HL-60 (cell line): ENCODE results near the gene REEP2.

ENCODE experiments used
- CTCF ChIP-seq: IDR thresholded peaks from one replicate; pipeline ENCODE4 v1.5.1; 2011; ENCODE audit warnings: low read length, control low read depth, inconsistent platforms; ENCODE audit not compliant: insufficient read depth
- GABPA ChIP-seq: IDR thresholded peaks from 2 replicates; pipeline ENCODE4 v1.6.1; 2012; ENCODE audit warnings: low read depth
- POLR2AphosphoS5 ChIP-seq: IDR thresholded peaks from 2 replicates; pipeline ENCODE4 v1.6.1; 2012; ENCODE audit warnings: low read depth
- REST ChIP-seq: IDR thresholded peaks from 2 replicates; pipeline ENCODE4 v1.6.1; 2012; ENCODE audit warnings: low read depth; ENCODE audit not compliant: insufficient replicate concordance
- SPI1 ChIP-seq: IDR thresholded peaks from 2 replicates; pipeline ENCODE4 v1.6.1; 2012; ENCODE audit warnings: low read depth, mild to moderate bottlenecking, borderline replicate concordance

- TF ChIP-seq CTCF (no peak), REST (no peak), POLR2AphosphoS5 (no peak), SPI1 (no peak), GABPA (no peak)
Measured at GRCh38 chr5:138408023-138408422, 30.8 kb upstream of the REEP2 start.
